B cell (primary cell): ENCODE data around the gene USP2. TPM values are rescaled to one million over a fixed set of nuclear protein-coding genes. Genes with fewer than 3 reads are reported as not detected.

Experiments used
- ATAC-seq: fragments of 200-7000 bp; cut with Tn5 transposase; one replicate; pipeline ENCODE4 v1.10.0; 2021; ENCODE audit warnings: low read depth, mild to moderate bottlenecking, moderate number of reproducible peaks, moderate library complexity
- CTCF ChIA-PET: fragments of 350-600 bp; sonication (Branson Sonifier 250); formaldehyde crosslinking; loops from one replicate; lab custom pipeline; 2021; ENCODE audit warnings: antibody characterized with exemption, inconsistent platforms; lab: Charles Lee
- POLR2A ChIA-PET: fragments of 350-600 bp; sonication (Branson Sonifier 250); formaldehyde crosslinking; loops from one replicate; lab custom pipeline; 2021; ENCODE audit warnings: antibody characterized with exemption; lab: Charles Lee
- DNase-seq: peaks from one replicate; pipeline ENCODE4 v3.0.0; 2013
- H2AFZ ChIP-seq: 2 replicates; pipeline ENCODE4 v1.6.1; 2012; ENCODE audit warnings: mild to moderate bottlenecking, low read depth, low read length; ENCODE audit not compliant: insufficient read depth, poor library complexity, severe bottlenecking
- H3K27ac ChIP-seq, 2 donors: 1 replicate in 1 of 2; 2 replicates in 1 of 2; pipeline ENCODE4 v1.5.1; 2012 to 2013; ENCODE audit warnings: low read length in 2 of 2, mild to moderate bottlenecking in 2 of 2, moderate library complexity in 1 of 2
- H3K27me3 ChIP-seq, 4 experiments: fragments of 200-600 bp in 1 of 4; sonication (generic) in 1 of 4; replicated peaks in 1 of 4; 1 replicate in 2 of 4; 2 replicates in 2 of 4; pipeline versions ENCODE4 v1.6.1 to v1.7.0; 2013 to 2016; ENCODE audit warnings: low read length in 3 of 4, mild to moderate bottlenecking in 2 of 4, mixed read lengths in 1 of 4, moderate library complexity in 1 of 4; ENCODE audit not compliant: insufficient read depth in 4 of 4, control insufficient read depth in 3 of 4; ENCODE audit errors: control extremely low read depth in 1 of 4
- H3K36me3 ChIP-seq, 2 experiments: replicated peaks in 1 of 2; 1 replicate in 1 of 2; 2 replicates in 1 of 2; pipeline versions ENCODE4 v1.6.1 to v1.7.1; 2013; ENCODE audit warnings: low read length in 1 of 2; ENCODE audit not compliant: insufficient read depth in 2 of 2, control insufficient read depth in 1 of 2; ENCODE audit errors: control extremely low read depth in 1 of 2, extremely low read depth in 1 of 2
- H3K4me1 ChIP-seq, 2 donors: fragments of 200-600 bp in 1 of 2; sonication (generic) in 1 of 2; 1 replicate in 1 of 2; 2 replicates in 1 of 2; pipeline versions ENCODE4 v1.5.1 to v1.6.1; 2013 to 2017; ENCODE audit warnings: low read length in 2 of 2; ENCODE audit not compliant: control insufficient read depth in 2 of 2, insufficient read depth in 2 of 2
- H3K4me2 ChIP-seq: replicated peaks from 2 replicates; pipeline ENCODE3; 2012; ENCODE audit warnings: mild to moderate bottlenecking, low read depth, low read length; ENCODE audit not compliant: poor library complexity, severe bottlenecking
- H3K4me3 ChIP-seq, 5 experiments: fragments of 200-600 bp in 1 of 5; sonication (generic) in 1 of 5; 1 replicate in 3 of 5; 2 replicates in 2 of 5; pipeline versions ENCODE4 v1.5.1 to v1.7.0; 2011 to 2016; ENCODE audit warnings: low read length in 4 of 5, mild to moderate bottlenecking in 4 of 5, low read depth in 2 of 5, control low read depth in 1 of 5, moderate library complexity in 1 of 5; ENCODE audit not compliant: insufficient read depth in 1 of 5; ENCODE audit errors: control extremely low read depth in 1 of 5, extremely low read depth in 1 of 5
- H3K79me2 ChIP-seq: fragments of 200-600 bp; sonication (generic); one replicate; pipeline ENCODE4 v1.6.0; 2016; ENCODE audit warnings: low read length; ENCODE audit not compliant: control insufficient read depth, insufficient read depth
- H3K9ac ChIP-seq: fragments of 200-600 bp; sonication (generic); 2 replicates; pipeline ENCODE4 v1.6.1; 2017; ENCODE audit warnings: mild to moderate bottlenecking, low read length, moderate library complexity
- H3K9me3 ChIP-seq, 3 donors: one replicate each; pipeline versions ENCODE4 v1.6.1 to v1.7.1; 2013; ENCODE audit warnings: low read length in 2 of 3; ENCODE audit not compliant: control insufficient read depth in 2 of 3, insufficient read depth in 1 of 3; ENCODE audit errors: control extremely low read depth in 1 of 3
- H4K20me1 ChIP-seq: 2 replicates; pipeline ENCODE4 v1.6.0; 2012; ENCODE audit warnings: mild to moderate bottlenecking, low read length; ENCODE audit not compliant: insufficient read depth, control insufficient read depth, poor library complexity, severe bottlenecking
- H3K27ac Mint-ChIP-seq: one replicate; pipeline ENCODE4 v1.8.0; 2021; ENCODE audit warnings: mixed read lengths
- H3K27me3 Mint-ChIP-seq: one replicate; pipeline ENCODE4 v1.8.0; 2021; ENCODE audit warnings: mixed read lengths
- H3K4me1 Mint-ChIP-seq: one replicate; pipeline ENCODE4 v1.8.0; 2021; ENCODE audit warnings: mixed read lengths
- H3K4me3 Mint-ChIP-seq: one replicate; pipeline ENCODE4 v1.8.0; 2021; ENCODE audit warnings: mixed read lengths
- H3K9me3 Mint-ChIP-seq: one replicate; pipeline ENCODE4 v1.8.0; 2022; ENCODE audit warnings: mixed read lengths; ENCODE audit not compliant: insufficient read depth
- EZH2 ChIP-seq: IDR thresholded peaks from 2 replicates; pipeline ENCODE4 v1.6.1; 2012; ENCODE audit warnings: borderline replicate concordance, low read depth, mild to moderate bottlenecking, moderate library complexity, low read length; ENCODE audit not compliant: insufficient read depth, poor library complexity, severe bottlenecking
- WGBS: methylation state at CpG from one replicate; pipeline ENCODE4 v1.1.5; 2013; ENCODE audit warnings: missing lambda C conversion rate; ENCODE audit not compliant: insufficient coverage; 5-methylcytosine and 5-hydroxymethylcytosine counted together
- intact Hi-C: fragments of 100-400 bp; cut with micrococcal nuclease; formaldehyde crosslinking; loops from one replicate; pipeline ENCODE4 v1.10.0; 2022
- polyA plus RNA-seq: library from polyadenylated mRNA; depleted of rRNA; stranded (reverse); fragments of >200 nt; gene quantifications from 2 replicates; pipeline ENCODE4 v1.2.3, GENCODE V29; 2012
- total RNA-seq, 2 donors: library from RNA; stranded (reverse); fragments of 120-200 nt in 1 of 2; gene quantifications; 1 replicate in 1 of 2; 2 replicates in 1 of 2; pipeline versions ENCODE4 v1.2.3 to v1.2.4, GENCODE V29; 2013 to 2022
- TF ChIP-seq, protein P1 (sequence below): fragments of 200-600 bp; IDR thresholded peaks from one replicate; pipeline ENCODE4 v1.8.0; 2022; ENCODE audit warnings: antibody characterized with exemption, mild to moderate bottlenecking

The USP2 gene
- total and polyA plus RNA-seq, 2 donors (not counting 1 experiment from before 2014, with no cell fraction given), result 0.09 TPM; not detected in 1

DNA sequence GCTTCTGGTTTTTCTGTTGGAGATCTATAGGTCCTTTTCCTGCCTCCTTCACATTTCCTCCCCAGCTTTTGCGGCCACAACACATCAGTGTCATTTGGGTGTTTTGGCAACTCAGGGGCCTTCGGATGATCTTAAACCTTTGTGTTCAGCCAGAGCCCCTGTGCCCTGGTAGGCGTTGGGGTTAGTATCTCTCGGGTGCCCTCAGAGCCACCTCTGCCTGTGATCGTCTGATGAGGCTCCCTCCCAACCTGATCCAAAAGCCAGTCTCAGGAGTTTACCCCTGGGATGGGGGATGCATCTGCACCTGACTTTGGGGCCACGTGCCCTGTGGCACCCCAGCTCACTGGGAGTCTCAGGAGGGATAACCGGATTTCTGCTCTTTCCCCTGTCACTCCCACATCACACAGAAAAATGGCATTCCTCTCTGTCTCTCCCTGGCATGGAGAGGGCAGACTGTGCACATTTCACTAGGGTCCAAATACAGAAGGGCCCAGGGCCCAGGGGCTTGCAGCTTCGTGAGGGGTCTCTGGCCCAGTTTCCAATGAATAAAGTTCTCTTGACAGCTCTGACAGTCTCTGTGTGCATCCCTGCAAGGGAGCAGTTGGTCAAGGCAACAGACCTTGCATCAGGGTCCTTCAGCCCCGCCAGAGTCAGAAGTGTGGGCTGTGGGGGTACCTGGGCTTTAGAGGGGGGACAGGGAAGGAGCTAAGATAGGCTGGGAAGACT lies 44.6 kb downstream of the USP2 start:
- H2AFZ ChIP-seq, result no peak overlapping the region
- no peak for ATAC-seq
- no peak overlapping the region for H3K9ac ChIP-seq
- H3K79me2 ChIP-seq, result peaks cover 14% of the 10 kb centered on the region
- intact Hi-C loops, result no loop called here
- no peak overlapping the region for H3K27ac ChIP-seq
- no peak overlapping the region for H3K4me2 ChIP-seq
- peak overlapping the region; percentile 99 for H3K4me3 Mint-ChIP-seq
- H3K4me3 ChIP-seq, result no peak overlapping the region
- no peak for TF ChIP-seq EZH2
- TF ChIP-seq, protein P1, sequence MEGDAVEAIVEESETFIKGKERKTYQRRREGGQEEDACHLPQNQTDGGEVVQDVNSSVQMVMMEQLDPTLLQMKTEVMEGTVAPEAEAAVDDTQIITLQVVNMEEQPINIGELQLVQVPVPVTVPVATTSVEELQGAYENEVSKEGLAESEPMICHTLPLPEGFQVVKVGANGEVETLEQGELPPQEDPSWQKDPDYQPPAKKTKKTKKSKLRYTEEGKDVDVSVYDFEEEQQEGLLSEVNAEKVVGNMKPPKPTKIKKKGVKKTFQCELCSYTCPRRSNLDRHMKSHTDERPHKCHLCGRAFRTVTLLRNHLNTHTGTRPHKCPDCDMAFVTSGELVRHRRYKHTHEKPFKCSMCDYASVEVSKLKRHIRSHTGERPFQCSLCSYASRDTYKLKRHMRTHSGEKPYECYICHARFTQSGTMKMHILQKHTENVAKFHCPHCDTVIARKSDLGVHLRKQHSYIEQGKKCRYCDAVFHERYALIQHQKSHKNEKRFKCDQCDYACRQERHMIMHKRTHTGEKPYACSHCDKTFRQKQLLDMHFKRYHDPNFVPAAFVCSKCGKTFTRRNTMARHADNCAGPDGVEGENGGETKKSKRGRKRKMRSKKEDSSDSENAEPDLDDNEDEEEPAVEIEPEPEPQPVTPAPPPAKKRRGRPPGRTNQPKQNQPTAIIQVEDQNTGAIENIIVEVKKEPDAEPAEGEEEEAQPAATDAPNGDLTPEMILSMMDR, result no peak
- H3K4me1 Mint-ChIP-seq, result peaks cover 39% of the 10 kb centered on the region
- H4K20me1 ChIP-seq, result peaks cover 7% of the 10 kb centered on the region
- 97% methylated on average over 9 of the region's 9 CpGs for WGBS
- no peak for DNase-seq
- ChIA-PET CTCF (interaction anchor here (2.0 to 4.0 kb wide), 3 partner anchors 11 to 19 kb away, joined by 7 to 45 read pairs (median 16); no protein-coding TSS in a partner anchor), POLR2A (no interaction called here)
- H3K27ac Mint-ChIP-seq, result no peak overlapping the region
- H3K9me3 Mint-ChIP-seq, result no peaks in the 10 kb centered on the region
- peaks cover 0 to 3% (median 0%) of the 10 kb centered on the region in 3 donors for H3K9me3 ChIP-seq
- peaks cover 0 to 34% (median 23%) of the 10 kb centered on the region in 4 experiments for H3K27me3 ChIP-seq
- H3K4me1 ChIP-seq, result peaks cover 36 to 43% of the 10 kb centered on the region in 2 donors
- H3K27me3 Mint-ChIP-seq, result peaks cover 21% of the 10 kb centered on the region
- H3K36me3 ChIP-seq, result peaks cover 0 to 2% of the 10 kb centered on the region in 2 experiments
